A673 (cell line): Measurements from ENCODE around the gene EGFL8.

Experiments used
- CTCF ChIP-seq: fragments of 300-800, 200-600 bp; sonication (generic); conservative IDR thresholded peaks from 2 replicates; pipeline ENCODE4 v1.5.1; 2017; ENCODE audit warnings: low read depth, mild to moderate bottlenecking, antibody characterized with exemption, low read length, moderate library complexity, mixed read lengths
- EZH2 ChIP-seq: fragments of 200-600 bp; sonication (generic); IDR thresholded peaks from 2 replicates; pipeline ENCODE4 v1.6.1; 2017; ENCODE audit warnings: borderline replicate concordance, low read depth, mild to moderate bottlenecking, mixed read lengths, antibody characterized with exemption, low read length; ENCODE audit not compliant: poor library complexity, severe bottlenecking

DNA sequence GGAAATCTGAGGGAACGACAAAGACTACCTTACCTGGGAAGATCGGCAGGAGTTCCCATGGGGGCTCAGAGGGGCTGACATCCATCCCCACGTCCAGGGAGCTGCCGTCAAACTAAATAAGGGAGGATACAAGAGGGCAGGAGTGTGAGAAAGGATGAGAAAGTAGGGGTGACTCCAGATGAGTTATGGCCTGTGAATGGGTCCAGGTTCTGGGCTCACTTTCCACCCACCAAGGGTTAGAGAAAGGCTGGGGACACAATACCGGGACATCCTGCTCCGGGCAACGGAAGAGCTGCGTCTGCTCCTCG is 37.0 kb upstream of the EGFL8 start:
- no peak for TF ChIP-seq CTCF
- TF ChIP-seq EZH2 = no peak
